Left cardiac atrium (tissue), 2 donors: ENCODE data around the gene CYB561A3. TPM values are rescaled to one million over a fixed set of nuclear protein-coding genes. Genes with fewer than 3 reads are reported as not detected.

Experiments
- total RNA-seq, 2 donors: library from RNA; stranded (reverse); fragmentation: NEBNext Ultra II Directional; extraction: Animal tissue kit (Norgen Biotek cat#: 25700); gene quantifications; one replicate each; pipeline ENCODE4 v1.2.1, GENCODE V29; 2021
- donor health status: DM: no; HTN: yes; CAD: no; lungs with severe emphysema.
- donor health status: DM: yes; HTN: yes; CAD: no.

The CYB561A3 gene
- total RNA-seq, 2 donors from 2014 or later = 15.7 to 17.0 TPM

Other genes with a start within 250 kb of the CYB561A3 start
- 10 to 100 TPM; 18.6 to 23.1 TPM for gene VPS37C, start 200.5 kb downstream of the CYB561A3 start, total RNA-seq
- gene PGA3, start 158.4 kb downstream of the CYB561A3 start, total RNA-seq = 1 to 10 TPM in 1 of 2 donors, under 1 TPM in 1; 0.97 to 3.6 TPM
- gene PGA4, start 139.5 kb downstream of the CYB561A3 start, total RNA-seq = 1 to 10 TPM in 1 of 2 donors, under 1 TPM in 1; 0.41 to 3.0 TPM
- under 1 TPM; 0.58 to 0.71 TPM for gene PGA5, start 120.7 kb downstream of the CYB561A3 start, total RNA-seq
- 1 to 10 TPM; 1.1 to 2.3 TPM for gene VWCE, start 66.6 kb downstream of the CYB561A3 start, total RNA-seq
- 100 to 1,000 TPM; 107 to 136 TPM for gene DDB1, start 28.8 kb downstream of the CYB561A3 start, total RNA-seq
- 10 to 100 TPM; 16.1 to 18.0 TPM for gene TKFC, start 28.7 kb downstream of the CYB561A3 start, total RNA-seq
- 10 to 100 TPM; 24.4 to 32.6 TPM for gene TMEM138, start 492 bp upstream of the CYB561A3 start, total RNA-seq
- gene TMEM216, start 30.7 kb upstream of the CYB561A3 start, total RNA-seq = 1 to 10 TPM; 7.1 to 7.6 TPM
- gene CPSF7, start 68.1 kb upstream of the CYB561A3 start, total RNA-seq = 10 to 100 TPM; 33.3 to 47.2 TPM
- 10 to 100 TPM; 30.5 to 36.8 TPM for gene SDHAF2, start 68.2 kb upstream of the CYB561A3 start, total RNA-seq
- 1 to 10 TPM in 1 of 2 donors, under 1 TPM in 1; 0.74 to 1.1 TPM for gene LRRC10B, start 146.9 kb upstream of the CYB561A3 start, total RNA-seq
- gene SYT7, start 219.2 kb upstream of the CYB561A3 start, total RNA-seq = 10 to 100 TPM; 36.7 to 39.7 TPM